GM19023 (cell line): ENCODE data around the gene LRRC74B.
"Not testable (repeated sequence)": the region's sequence is repeated elsewhere in the genome, so short reads cannot be mapped to it uniquely, and the experiment has no call there.

Source experiments
- ATAC-seq: cut with Tn5 transposase; IDR thresholded peaks from one replicate; pipeline ENCODE4 v1.9.1; 2021; ENCODE audit warnings: mild to moderate bottlenecking, moderate library complexity; ENCODE audit not compliant: unreplicated experiment

LRRC74B gene

GRCh38 chr22:21032037-21032867 is 13.5 kb upstream of the LRRC74B start, which contains the start of gene SLC7A4:
Gene SLC7A4, minus strand, starts transcription at chr22:21032561. Its CDS starts 749 bp downstream, at chr22:21031812.
- ATAC-seq = no peak

GRCh38 chr22:21032868-21033688 is 12.7 kb upstream of the LRRC74B start:
- no peak for ATAC-seq

GRCh38 chr22:21033895-21034294 is 11.9 kb upstream of the LRRC74B start:
- no peak for ATAC-seq

- ATAC-seq = no peak
These were observed 10.8 kb upstream of the LRRC74B start for GRCh38 chr22:21034989-21035388.

GRCh38 chr22:21038405-21038804 is 7.3 kb upstream of the LRRC74B start:
- no peak for ATAC-seq

GRCh38 chr22:21039158-21039557 is 6.6 kb upstream of the LRRC74B start:
- not testable (repeated sequence) for ATAC-seq

GRCh38 chr22:21041937-21042336 is 3.8 kb upstream of the LRRC74B start:
- no peak for ATAC-seq

GRCh38 chr22:21042978-21043859 is 2.5 kb upstream of the LRRC74B start:
- ATAC-seq = no peak

GRCh38 chr22:21043860-21044535 is 1.7 kb upstream of the LRRC74B start:
- ATAC-seq = no peak

GRCh38 chr22:21044931-21045584 is 688 bp upstream of the LRRC74B start:
- ATAC-seq = no peak

- no peak for ATAC-seq
These were observed 1.4 kb downstream of the LRRC74B start for GRCh38 chr22:21047035-21047661.

GRCh38 chr22:21047730-21048129 is 2.0 kb downstream of the LRRC74B start:
- no peak for ATAC-seq

GRCh38 chr22:21048448-21048847 is 2.7 kb downstream of the LRRC74B start:
- not testable (repeated sequence) for ATAC-seq

- not testable (repeated sequence) for ATAC-seq
These were observed 3.2 kb downstream of the LRRC74B start for GRCh38 chr22:21048965-21049364.

GRCh38 chr22:21051145-21051830 is 5.5 kb downstream of the LRRC74B start:
- no peak for ATAC-seq

- ATAC-seq = no peak
These were observed 6.2 kb downstream of the LRRC74B start for GRCh38 chr22:21051831-21052400.

GRCh38 chr22:21052715-21053459 is 7.1 kb downstream of the LRRC74B start:
- ATAC-seq = no peak
